ENCODE data around the gene BRD3OS. TPM values are rescaled to one million over a fixed set of nuclear protein-coding genes. Genes with fewer than 3 reads are reported as not detected.

Gene BRD3OS
- total and polyA plus RNA-seq, 7 donors: 3.9 to 19.4 (median 11.7) TPM

DNA sequence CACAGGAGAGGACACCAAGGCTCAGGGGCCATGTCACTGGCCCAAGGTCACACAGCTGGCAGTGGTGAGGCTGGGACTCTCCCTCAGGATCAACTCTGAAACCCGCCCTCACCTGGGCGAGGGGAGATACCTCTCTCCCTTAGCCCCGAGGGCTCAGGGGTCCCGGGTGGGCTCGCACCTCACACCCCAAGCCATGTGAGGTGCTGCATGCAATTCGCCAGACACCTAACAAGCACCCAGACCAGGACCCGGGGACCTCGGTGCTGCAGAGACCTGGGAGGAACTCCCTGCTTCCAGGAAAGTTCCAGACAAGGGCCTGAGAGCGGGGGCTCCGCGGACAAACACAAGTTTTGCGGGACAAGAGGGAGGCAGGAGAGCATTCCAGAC lies 23.3 kb downstream of the BRD3OS start:
- H3K27ac ChIP-seq: no peak overlapping the region
- peaks cover 0 to 13% (median 4%) of the 10 kb centered on the region in 4 donors for H3K4me1 ChIP-seq
- no peaks in the 10 kb centered on the region for H3K27me3 ChIP-seq
- peaks cover 31 to 100% (median 81%) of the 10 kb centered on the region in 4 donors for H3K36me3 ChIP-seq
- no peak for DNase-seq
- no peak overlapping the region for H3K4me3 ChIP-seq
- WGBS, 2 donors: 94 to 95% methylated on average over 12 of the region's 12 CpGs
- intact Hi-C loops (cut with DNase I): no loop called here
- no peaks in the 10 kb centered on the region for H3K9me3 ChIP-seq
- TF ChIP-seq POLR2A (IDR thresholded peaks at IDR 0.05): no peak
- TF ChIP-seq EP300 (IDR thresholded peaks at IDR 0.05): no peak
- TF ChIP-seq POLR2AphosphoS5 (IDR thresholded peaks at IDR 0.05): no peak
- TF ChIP-seq, protein P1, sequence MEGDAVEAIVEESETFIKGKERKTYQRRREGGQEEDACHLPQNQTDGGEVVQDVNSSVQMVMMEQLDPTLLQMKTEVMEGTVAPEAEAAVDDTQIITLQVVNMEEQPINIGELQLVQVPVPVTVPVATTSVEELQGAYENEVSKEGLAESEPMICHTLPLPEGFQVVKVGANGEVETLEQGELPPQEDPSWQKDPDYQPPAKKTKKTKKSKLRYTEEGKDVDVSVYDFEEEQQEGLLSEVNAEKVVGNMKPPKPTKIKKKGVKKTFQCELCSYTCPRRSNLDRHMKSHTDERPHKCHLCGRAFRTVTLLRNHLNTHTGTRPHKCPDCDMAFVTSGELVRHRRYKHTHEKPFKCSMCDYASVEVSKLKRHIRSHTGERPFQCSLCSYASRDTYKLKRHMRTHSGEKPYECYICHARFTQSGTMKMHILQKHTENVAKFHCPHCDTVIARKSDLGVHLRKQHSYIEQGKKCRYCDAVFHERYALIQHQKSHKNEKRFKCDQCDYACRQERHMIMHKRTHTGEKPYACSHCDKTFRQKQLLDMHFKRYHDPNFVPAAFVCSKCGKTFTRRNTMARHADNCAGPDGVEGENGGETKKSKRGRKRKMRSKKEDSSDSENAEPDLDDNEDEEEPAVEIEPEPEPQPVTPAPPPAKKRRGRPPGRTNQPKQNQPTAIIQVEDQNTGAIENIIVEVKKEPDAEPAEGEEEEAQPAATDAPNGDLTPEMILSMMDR (IDR thresholded peaks at IDR 0.05): no peak

DNA sequence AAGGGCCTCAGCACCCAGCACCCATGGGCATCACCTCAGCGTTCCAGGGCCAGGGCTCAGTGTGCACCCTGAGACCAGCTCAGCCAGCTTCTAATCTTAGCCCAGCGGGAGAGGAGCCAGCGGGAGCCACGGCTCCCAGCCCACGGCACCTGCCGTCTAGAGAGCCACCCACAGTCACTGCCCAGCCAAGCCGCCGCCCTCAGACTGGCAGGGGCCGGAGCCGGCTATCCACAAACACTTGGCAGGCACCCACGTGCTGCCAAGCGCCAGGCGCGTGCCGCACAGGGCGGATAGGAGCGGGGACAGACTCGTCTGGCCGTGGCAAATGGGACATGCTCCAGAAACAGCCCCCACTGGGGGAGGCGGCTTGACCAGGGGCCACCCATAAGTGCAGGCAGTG lies 24.0 kb downstream of the BRD3OS start:
- peaks cover 0 to 13% (median 4%) of the 10 kb centered on the region in 4 donors for H3K4me1 ChIP-seq
- no peak for DNase-seq
- TF ChIP-seq POLR2AphosphoS5 (IDR thresholded peaks at IDR 0.05): no peak
- TF ChIP-seq, protein P1 (IDR thresholded peaks at IDR 0.05): no peak
- no peak for TF ChIP-seq EP300 (IDR thresholded peaks at IDR 0.05)
- TF ChIP-seq POLR2A (IDR thresholded peaks at IDR 0.05): no peak
- intact Hi-C loops (cut with DNase I): no loop called here
- no peaks in the 10 kb centered on the region for H3K27me3 ChIP-seq
- H3K36me3 ChIP-seq: peaks cover 31 to 94% (median 76%) of the 10 kb centered on the region in 4 donors
- no peak overlapping the region for H3K4me3 ChIP-seq
- 58 to 80% methylated on average over 20 of the region's 20 CpGs for WGBS, 2 donors
- peak overlapping the region in 1 of 4 donors; percentile 0 for H3K27ac ChIP-seq
- no peaks in the 10 kb centered on the region for H3K9me3 ChIP-seq

DNA sequence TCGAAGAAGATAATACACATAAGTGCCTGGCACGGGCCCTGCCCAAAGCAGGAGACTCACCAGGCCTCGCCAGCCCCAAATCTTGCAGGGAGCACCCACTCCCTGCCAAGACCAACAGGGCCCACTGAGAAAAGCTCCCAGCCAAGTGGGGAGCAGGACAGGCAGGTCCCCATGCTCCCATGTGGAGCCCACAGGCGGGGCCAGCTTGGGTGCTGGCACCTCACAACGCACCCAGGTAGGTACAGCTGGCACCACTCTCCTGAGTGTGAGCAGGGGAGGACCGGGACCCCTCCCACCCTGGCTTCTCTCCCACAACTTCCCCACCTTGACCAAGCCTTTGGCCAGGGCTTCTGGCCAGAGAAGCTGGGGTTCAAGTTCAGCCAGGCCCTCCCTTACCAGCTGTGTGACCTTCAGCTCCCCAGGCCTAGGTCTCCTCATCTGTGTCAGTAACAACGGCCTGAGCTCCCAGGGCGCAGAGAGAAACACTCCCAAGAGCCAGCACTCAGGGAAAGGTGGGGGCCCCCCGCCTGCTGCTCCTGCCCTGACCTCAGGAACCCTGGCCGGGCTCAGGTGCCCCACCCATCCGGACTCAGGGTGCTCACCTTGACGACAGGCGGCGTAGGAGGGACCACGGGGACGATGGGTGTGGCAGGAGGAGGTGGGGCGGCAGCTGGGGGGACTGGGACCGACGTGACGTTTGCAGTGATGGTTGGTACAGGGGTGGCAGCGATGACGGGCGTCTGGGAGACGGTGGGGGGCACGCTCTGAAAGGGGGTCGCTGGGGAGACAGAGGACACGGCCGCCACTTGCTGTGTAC lies 24.7 kb downstream of the BRD3OS start:
- DNase-seq: no peak
- WGBS, 2 donors: 55 to 83% methylated on average over 28 of the region's 28 CpGs
- TF ChIP-seq POLR2AphosphoS5 (IDR thresholded peaks at IDR 0.05) (no peak), EP300 (IDR thresholded peaks at IDR 0.05) (no peak), POLR2A (IDR thresholded peaks at IDR 0.05) (no peak)

DNA sequence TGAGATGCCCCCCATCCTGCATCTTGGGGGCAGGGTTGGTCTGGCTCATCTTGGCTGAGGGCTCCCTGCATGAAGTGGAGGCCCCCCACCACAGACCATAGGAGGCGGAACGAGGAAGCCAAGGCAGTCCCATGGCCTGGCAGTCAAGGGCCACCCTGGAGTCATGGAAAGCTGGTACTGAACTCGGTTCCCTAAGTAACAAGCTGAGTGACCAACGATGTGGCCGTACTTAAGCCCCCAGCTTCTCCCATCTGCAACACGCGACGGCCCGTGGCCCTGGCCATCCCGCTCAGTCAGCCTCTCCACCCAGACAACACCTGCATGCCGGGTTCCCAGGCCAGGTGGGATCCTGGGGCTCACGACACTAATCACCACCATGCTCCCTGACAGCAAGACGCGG lies 25.4 kb downstream of the BRD3OS start:
- H3K4me3 ChIP-seq: no peak overlapping the region
- intact Hi-C loops (cut with DNase I): no loop called here
- no peak overlapping the region for H3K27ac ChIP-seq
- no peak for DNase-seq
- no peaks in the 10 kb centered on the region for H3K27me3 ChIP-seq
- peaks cover 31 to 79% (median 63%) of the 10 kb centered on the region in 4 donors for H3K36me3 ChIP-seq
- peaks cover 0 to 23% (median 16%) of the 10 kb centered on the region in 4 donors for H3K4me1 ChIP-seq
- TF ChIP-seq, protein P1 (IDR thresholded peaks at IDR 0.05): no peak
- TF ChIP-seq POLR2AphosphoS5 (IDR thresholded peaks at IDR 0.05) (no peak), EP300 (IDR thresholded peaks at IDR 0.05) (no peak), POLR2A (IDR thresholded peaks at IDR 0.05) (no peak)
- WGBS, 2 donors: 80 to 86% methylated on average over 14 of the region's 14 CpGs
- no peaks in the 10 kb centered on the region for H3K9me3 ChIP-seq

More for the DNA sequence above, 24.7 kb downstream of the BRD3OS start:
- peak overlapping the region in 1 of 4 donors; percentile 0 for H3K27ac ChIP-seq
- peaks cover 31 to 87% (median 69%) of the 10 kb centered on the region in 4 donors for H3K36me3 ChIP-seq
- H3K27me3 ChIP-seq: no peaks in the 10 kb centered on the region
- intact Hi-C loops (cut with DNase I): no loop called here
- no peaks in the 10 kb centered on the region for H3K9me3 ChIP-seq
- no peak overlapping the region for H3K4me3 ChIP-seq
- peaks cover 0 to 16% (median 8%) of the 10 kb centered on the region in 4 donors for H3K4me1 ChIP-seq

DNA sequence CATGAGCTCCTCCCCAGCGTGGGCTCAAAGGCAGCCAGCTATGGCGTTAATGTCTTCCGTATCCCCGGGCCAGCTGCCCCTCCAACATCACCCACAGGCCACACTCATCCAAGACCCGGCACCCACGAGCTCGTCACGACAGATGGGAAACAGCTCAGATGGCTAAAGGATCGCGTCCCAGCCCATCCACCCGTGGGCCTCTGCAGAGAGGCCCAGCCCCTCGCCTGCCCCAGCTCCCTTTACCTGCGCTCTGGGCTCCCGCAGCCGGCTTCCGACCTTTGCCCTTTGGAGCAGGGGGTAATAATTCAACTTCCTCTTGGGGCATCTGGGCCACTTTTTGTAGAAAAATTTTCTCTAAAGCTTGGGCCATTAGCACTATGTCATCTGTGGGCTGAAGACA lies 26.0 kb downstream of the BRD3OS start:
- no peak for DNase-seq
- intact Hi-C loops (cut with DNase I): no loop called here
- H3K4me1 ChIP-seq: peaks cover 0 to 29% (median 22%) of the 10 kb centered on the region in 4 donors
- H3K27ac ChIP-seq: no peak overlapping the region
- no peak overlapping the region for H3K4me3 ChIP-seq
- TF ChIP-seq EP300 (IDR thresholded peaks at IDR 0.05) (no peak), POLR2A (IDR thresholded peaks at IDR 0.05) (no peak), POLR2AphosphoS5 (IDR thresholded peaks at IDR 0.05) (no peak)
- TF ChIP-seq, protein P1 (IDR thresholded peaks at IDR 0.05): no peak
- H3K36me3 ChIP-seq: peaks cover 31 to 74% (median 59%) of the 10 kb centered on the region in 4 donors
- no peaks in the 10 kb centered on the region for H3K9me3 ChIP-seq
- H3K27me3 ChIP-seq: no peaks in the 10 kb centered on the region
- WGBS, 2 donors: 49 to 82% methylated on average over 16 of the region's 16 CpGs
